Activated T-cell treated with anti-CD3 and anti-CD28 coated beads for 48 hours (primary cell): ENCODE data around the gene C17orf114.
"Not testable (repeated sequence)": the region's sequence is repeated elsewhere in the genome, so short reads cannot be mapped to it uniquely, and the experiment has no call there.

Experiments used
- DNase-seq: peaks from one replicate; pipeline ENCODE4 v3.0.0-alpha.2; 2020; ENCODE audit warnings: low read depth

The C17orf114 gene

DNA sequence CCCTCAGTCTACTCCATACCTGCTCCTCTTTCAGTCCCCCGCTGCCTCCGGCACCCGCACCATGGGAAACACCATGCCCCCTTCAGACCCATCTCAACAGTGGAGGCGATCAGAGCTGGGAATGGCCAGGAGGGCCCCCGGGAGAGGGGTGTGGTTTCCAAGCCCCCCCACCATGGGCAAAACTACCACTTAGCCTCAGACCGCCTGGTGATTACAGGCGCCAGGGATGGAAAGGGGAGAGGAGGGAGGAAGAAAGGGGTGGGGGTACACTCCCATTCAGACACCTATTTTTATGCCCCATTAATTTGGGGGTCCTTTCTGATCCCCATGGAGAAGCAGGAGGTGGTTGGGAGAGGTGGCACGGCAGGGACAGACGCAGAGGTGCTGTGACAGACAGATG lies at the start of gene C17orf114:
Gene C17orf114, minus strand, starts transcription at position 101 of the 400 bp plus-strand sequence.
- no peak for DNase-seq

DNA sequence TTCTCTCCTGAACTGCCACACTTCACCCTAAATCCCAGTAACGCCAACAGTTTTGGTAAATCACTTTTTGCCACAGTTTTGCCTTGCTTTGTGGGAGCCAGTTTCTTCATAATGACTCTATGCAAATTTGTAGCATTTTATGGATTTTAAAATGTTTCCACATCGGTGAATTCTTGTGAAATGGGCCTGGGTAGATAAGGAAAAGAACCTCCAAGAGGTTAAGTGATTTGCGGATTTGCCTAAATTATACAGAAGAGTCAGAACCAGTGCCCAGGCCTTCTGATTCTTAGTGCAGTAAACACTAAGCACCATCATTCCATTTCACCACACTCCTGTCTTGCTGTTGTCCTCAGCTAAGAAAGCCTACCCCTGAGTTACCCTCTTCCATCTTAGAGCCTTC lies 49.0 kb upstream of the C17orf114 start:
- no peak for DNase-seq

DNA sequence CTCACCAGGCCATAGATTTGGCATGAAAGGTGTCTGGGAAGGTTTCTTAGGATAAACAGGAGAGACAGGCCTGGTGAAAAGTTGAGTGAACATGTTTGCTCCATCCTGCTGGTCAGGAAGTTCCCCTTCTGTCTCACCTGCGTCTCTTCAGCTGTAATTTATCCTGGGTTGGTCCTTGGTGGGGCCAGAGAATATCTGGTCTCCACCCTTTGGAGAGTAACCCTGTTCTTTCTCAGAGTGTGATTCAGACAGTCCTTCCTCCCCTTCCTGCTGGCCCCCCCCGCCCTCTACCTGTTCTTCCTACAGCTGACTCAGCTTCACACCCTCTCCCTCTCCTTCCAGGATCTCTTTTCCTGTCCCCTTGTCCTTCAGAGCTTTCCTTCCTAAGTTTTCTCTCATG lies 48.1 kb upstream of the C17orf114 start:
- no peak for DNase-seq

- no peak for DNase-seq
These were observed 46.9 kb upstream of the C17orf114 start for GRCh38 chr17:4849011-4849536.

- DNase-seq = no peak
These were observed 44.7 kb upstream of the C17orf114 start for GRCh38 chr17:4846635-4847390.

GRCh38 chr17:4845118-4845517 lies 43.0 kb upstream of the C17orf114 start:
- DNase-seq = no peak

GRCh38 chr17:4843321-4844000 lies 41.3 kb upstream of the C17orf114 start:
- no peak for DNase-seq

- DNase-seq = no peak
These were observed 40.2 kb upstream of the C17orf114 start for GRCh38 chr17:4842376-4842775.

- DNase-seq = no peak
These were observed 38.7 kb upstream of the C17orf114 start for GRCh38 chr17:4840893-4841242.

DNA sequence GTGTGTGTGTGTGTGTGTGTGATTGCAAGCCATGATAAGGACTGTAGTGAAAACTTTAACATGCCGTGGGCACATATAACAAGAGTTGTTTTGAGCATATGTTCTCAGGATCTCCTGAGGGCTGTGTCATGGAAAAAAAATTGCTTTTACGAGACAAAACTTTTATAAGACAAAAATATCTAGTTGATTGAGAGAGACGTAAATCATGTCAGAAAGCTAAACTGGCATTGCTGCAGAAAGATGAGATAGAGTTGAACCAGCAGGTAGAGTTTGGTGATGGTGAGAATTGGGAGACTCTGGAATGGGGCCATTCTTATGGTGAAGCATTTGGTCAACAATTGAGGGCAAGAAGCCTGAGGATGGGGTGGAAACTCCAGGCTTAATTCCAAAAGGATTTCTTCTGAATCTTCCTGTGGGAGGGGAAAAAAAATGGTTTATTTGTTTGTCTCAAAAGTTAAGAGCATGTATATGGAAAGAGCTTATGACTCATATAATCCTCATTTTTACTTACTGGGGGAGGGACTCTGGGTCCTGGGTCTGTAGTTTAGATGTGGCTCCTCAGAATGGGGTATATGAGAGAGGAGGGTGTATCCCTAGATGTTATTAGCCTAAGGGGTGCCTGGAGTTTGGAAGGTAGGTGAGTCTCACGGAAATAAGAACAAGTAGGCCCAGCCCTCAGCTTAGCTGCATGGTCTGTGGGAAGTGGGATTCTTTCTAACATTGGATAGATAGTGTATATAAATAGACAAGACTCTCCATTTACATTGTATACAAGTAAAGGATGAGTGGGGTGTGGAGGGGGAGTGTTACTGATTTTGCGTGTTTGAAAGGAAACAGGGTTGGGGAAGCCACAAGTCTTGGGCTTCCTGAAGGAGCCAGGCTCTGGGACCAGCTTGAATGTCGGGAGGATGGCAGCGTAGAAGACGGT lies 38.1 kb upstream of the C17orf114 start:
- no peak for DNase-seq

DNA sequence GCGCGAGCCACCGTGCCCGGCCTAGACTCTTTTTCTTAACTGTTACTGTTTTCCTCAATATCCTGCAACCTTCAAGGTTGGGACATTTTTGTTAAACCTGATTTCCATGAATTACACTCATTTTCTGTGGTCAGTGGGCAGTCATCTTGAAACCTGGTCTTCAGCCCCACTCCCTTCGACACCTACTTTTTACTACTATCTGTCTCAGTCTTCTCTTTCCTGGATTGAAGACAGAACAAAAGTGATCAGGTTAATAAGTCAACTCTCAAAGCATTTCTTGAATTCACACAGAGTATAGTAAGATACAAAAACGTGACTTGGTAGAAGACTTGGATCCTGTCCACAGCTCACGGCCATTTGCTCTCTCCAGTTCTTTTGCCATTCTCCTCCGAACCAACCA lies 37.1 kb upstream of the C17orf114 start:
- DNase-seq = no peak

DNA sequence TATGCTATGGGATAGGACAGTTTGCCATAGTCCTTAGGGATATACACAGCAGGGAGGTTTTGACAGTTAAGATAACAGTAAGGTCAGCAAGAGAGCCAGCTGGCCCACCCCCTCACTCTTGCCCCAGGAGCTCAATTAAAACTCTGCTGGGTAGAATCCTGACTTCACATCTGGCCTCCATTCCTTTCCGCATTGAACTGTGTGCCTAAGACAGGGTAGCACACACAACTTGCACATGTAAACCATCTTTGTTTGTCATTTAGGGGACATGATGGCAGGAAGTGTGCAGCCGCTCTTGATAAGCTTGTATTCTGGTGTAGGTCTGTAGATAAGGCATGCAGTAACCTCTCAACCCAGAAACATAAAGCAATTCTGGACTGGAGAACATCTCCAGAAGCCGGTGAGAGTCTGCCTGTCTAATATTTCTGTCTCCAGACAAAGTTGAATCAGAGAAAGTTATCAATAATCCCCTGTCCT lies 36.2 kb upstream of the C17orf114 start:
- no peak for DNase-seq

GRCh38 chr17:4837471-4838308 lies 35.6 kb upstream of the C17orf114 start:
- no peak for DNase-seq

DNA sequence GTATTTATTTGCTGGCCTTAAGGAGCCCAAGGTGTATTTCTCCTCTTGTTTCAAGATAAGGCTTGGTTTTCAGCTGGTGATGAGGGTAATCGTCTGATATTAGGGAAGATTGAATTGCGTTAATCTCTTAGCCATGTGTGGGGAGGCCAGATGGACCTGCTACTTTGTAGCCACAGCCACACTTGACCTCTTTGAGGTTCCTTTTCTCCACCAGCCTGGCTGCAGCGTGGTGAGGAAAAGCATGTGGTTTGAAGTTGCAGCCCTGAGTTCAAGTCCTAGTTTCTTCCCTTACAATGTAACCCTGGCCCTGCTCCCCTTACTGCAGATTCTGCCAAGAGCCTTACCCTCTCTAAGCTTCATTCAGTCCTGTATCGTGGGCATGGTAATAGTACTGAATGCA lies 34.1 kb upstream of the C17orf114 start:
- no peak for DNase-seq

DNA sequence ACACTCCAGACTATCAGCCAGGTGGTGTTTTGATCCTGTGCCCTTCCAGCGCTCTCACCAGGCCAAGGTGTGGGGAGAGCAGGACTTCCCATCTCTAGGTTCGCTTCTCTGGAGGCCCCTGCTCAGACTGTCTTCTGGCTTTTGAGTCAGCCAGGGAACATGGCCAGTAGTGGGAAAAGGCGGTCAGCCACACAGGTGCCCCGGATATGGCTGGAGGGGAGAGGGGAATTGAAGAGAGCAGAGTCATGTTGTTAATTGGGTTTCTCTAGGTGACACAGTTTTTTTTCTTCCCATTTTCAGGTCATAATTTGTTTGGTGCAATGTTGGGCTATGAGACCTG lies 32.5 kb upstream of the C17orf114 start:
- DNase-seq = no peak

DNA sequence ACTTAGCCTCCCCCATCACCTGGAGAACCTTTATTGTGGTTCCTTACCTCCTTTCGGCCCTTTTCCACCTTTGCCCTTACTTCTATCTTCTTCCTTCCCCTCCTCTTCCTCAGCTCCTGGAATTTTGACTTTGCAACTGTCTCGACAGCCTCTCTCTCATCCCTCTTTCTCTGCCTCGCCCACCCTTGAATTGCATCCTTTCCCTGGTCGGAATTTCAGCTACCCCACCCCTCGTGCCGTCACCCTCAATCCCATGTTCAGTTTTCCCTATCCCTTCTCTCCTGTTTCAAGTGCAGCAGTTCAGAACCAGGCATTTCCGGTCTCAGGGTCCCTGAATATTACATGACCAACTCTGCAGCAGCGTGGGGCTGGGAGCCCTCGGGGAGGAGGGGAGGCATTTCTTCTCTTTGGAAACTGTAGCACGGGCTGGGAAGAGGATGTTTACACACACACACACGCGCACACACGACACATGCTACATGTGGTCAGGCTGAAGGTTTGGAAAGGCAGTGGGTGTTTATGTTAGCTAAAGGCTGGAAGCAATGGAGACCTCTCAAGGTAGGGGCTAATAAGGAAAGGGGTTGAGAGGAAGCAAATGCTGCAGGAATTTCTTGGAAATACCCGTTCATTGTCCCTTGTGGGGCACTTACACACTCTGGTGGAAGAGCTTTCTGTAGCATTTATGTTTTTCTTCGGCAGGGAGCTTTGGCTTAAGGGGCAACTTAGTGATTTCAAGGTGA lies 32.0 kb upstream of the C17orf114 start:
- no peak for DNase-seq

GRCh38 chr17:4833178-4833940 lies 31.2 kb upstream of the C17orf114 start, which contains the start of gene MINK1:
MINK1 (plus strand) TSS chr17:4833340; CDS start chr17:4833584, 244 bp downstream.
- peak; percentile 90 for DNase-seq

DNA sequence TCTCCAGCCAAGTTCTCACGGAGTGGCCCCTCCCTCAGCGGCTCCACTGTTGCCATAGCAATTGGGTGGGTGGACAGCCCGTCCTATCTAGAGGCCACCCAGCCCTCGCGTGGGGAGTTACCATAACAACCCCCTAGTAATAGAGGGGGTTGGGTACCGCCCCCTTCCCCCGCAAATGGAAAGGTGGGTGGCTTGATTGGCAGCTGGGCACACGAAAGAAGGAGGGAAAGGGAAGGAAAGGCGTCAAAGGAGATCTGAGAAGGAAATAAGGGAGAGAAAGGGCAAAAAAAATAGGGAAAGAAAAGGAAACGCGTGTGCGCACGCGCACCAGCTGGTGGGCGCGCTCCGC lies 30.7 kb upstream of the C17orf114 start:
- DNase-seq = not testable (repeated sequence)

DNA sequence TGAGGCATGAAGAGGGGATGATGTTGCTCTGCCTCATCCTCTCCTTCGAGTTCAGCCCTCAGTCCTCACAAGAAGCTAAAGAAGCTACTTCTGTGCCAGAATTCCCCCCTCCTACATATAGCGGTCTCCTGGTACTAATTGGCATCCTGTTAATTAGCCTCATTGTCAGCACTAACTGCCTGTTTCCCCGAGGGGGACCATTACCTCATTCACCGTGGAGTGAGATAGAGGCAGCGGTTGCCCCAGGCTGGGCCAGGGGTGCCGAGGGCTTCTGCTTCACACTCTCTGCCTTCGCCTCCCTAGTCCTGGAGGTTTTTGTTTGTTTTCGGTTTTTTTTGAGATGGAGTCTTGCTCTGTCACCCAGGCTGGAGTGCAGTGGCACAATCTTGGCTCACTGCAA lies 25.3 kb upstream of the C17orf114 start:
- no peak for DNase-seq
